Erythroblast (primary cell): Measurements from ENCODE around the gene ACTG1.

Source experiments
- GATA1 ChIP-seq: IDR thresholded peaks from 2 replicates; pipeline ENCODE4 v1.6.1; 2011; ENCODE audit warnings: low read depth, mild to moderate bottlenecking, control low read depth, low read length, moderate library complexity
- POLR2A ChIP-seq: IDR thresholded peaks from 2 replicates; pipeline ENCODE4 v1.6.1; 2011; ENCODE audit warnings: mild to moderate bottlenecking, low read length

GRCh38 chr17:81513753-81514488, 1.3 kb upstream of the ACTG1 start:
- TF ChIP-seq POLR2A (no peak), GATA1 (no peak)
